Ureter (tissue), 1 donor: Measurements from ENCODE around the gene SH3BGRL3. TPM values are rescaled to one million over a fixed set of nuclear protein-coding genes. Genes with fewer than 3 reads are reported as not detected.
"Not testable (repeated sequence)": the region's sequence is repeated elsewhere in the genome, so short reads cannot be mapped to it uniquely, and the experiment has no call there.

ENCODE experiments used
- DNase-seq: peaks from one replicate; pipeline ENCODE4 v3.0.0-alpha.2; 2020; ENCODE audit warnings: low spot score
- total RNA-seq: library from RNA; stranded (reverse); gene quantifications from one replicate; pipeline ENCODE4 v1.2.4, GENCODE V29; 2023
- donor health status: DM: yes; HTN: yes; CAD: no.

SH3BGRL3 gene
- total RNA-seq, 1 donor from 2014 or later, result 145 TPM

DNA sequence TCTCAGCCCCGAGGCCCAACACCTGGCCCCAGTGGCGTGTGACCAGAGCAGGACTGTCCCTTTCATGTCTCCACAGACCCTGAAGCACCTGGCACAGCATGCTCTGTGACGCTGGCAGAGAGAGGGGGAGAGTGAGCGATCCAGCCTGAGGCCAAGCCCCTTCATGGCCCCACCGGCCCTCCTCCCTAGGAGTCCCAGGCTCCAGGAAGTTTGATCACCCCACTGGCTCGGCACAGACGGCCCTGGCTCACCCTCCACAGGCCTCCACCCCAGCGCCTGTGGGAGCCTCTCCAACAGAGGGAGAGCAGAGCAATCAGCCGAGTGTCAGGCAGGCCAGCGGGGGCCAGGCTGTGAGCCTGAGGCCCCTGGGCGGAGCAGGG is 11.0 kb downstream of the SH3BGRL3 start:
- DNase-seq, result no peak

DNA sequence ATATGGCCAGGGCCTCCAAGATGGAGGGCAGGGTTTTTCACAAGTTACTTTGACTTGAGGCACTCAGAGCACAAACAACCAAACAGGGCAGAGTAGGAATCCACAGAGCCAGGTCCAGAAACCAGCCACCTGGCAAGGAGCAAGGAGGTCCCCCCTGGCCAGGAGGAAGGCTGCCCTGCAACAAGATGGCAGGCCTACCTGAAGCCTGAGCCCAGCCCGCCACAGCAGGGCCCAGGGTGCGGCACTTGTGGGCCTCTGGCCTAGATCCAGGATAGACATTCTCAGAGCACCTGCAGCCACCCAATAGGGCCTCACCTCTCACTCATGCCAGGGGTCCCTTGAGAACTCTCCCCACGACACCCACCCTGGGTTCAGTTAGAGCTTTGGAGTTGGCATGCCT is 11.5 kb downstream of the SH3BGRL3 start:
- DNase-seq, result no peak

DNA sequence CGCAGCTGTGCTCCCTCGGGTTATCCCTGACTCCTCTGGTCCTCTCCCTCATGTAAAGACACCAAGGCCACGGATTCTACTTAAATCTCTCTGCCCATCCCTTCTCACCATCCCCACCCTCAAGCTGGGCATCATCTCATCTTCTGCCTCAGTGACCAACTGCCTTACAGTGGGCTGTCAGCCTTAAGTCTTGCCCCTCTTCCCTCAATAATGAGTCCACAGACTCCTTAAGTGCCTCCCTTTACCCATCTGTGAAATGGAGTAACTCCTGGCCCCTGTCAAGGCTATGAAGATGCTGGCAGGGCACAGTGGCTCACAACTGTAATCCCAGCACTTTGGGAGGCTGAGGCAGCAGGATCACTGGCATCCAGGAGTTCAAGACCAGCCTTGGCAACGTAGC is 12.1 kb downstream of the SH3BGRL3 start:
- DNase-seq, result no peak

DNA sequence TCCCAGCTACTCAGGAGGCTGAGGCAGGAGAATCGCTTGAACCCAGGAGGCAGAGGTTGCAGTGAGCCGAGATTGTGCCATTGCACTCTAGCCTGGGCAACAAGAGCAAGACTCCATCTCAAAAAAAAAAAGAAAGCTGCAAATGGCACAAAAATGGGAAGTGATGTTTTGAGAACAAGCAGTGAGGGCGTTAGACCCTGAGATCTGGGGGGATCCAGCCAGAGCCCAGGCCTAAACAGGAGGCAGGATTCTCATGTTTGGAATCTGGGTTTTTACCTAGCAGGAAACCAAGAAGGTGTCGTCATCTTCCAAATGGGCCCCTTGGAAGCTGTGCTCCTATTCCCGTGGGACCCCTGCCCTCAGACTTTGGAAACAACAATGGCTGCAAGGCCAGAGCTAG is 12.8 kb downstream of the SH3BGRL3 start:
- DNase-seq, result not testable (repeated sequence)

DNA sequence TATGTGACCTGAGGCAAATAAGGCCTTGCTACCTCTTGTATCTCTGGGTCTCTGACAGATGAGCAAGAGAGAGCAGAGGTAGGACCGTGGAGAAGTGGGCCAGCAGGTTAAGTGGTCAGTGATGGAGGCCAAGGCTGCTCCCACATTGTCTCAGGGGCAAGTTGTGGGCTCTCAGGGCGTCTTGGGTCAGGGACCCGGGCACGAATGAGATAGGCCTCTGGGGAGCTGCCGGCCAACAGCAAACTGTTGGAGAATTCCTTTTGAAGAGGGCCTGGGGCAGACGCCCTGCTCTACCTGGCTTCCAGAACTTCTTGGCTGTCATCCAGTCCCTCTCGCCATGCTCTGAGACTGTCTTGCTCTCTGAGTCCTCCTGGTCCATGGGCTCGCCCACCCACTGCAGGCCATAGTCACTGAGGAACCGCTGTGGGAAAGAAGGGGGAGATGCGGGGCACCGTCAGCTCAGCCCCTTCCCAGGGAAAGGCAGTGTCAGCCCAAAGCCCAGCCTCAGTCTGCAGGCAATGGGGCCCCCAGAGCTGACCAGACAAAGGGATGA is 14.1 kb downstream of the SH3BGRL3 start:
- no peak for DNase-seq

DNA sequence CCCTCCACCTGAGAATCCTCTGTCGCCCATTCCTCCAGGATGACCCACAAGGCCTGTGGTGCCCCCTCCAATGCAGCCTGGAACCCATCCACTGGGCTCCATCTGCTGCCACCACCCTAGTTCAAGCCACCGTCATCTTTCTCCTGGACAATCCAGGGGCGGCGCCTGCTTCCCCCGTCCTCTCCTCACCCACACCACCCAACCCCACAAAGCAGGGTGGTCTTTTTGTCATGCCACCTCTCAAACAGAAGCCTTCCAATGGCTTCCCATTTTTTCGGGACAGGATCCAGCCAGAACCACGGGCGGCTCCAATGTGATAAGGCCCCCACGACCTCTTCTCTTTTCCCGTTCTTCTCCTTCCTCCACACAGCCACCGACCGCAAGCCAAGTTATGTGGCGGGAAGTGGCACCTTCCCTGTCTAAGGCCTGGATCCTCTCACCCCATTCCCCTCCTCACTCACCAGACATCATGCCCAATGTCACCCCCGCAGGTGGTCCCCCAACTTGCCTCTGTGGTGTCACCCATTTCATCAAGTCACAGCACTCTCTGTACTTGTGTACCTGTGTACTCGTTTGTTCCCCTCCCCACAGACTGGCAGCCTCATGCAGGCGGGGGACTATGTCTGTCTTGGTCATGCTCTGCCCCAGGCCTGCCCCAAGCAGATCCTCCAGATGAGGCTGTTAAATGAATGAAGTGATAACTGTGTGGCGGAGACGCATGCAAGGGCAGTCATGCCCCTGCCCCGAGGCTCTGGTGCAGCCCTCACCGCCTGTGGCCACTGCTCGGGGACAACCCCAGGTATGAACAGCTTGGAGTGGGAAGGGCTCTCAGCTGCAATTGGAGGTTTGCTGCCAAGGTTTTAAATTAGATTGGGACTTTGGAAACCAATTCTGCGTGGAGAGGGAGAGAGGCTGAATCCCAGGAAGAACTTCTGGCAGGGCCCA is 15.6 kb downstream of the SH3BGRL3 start:
- no peak for DNase-seq

DNA sequence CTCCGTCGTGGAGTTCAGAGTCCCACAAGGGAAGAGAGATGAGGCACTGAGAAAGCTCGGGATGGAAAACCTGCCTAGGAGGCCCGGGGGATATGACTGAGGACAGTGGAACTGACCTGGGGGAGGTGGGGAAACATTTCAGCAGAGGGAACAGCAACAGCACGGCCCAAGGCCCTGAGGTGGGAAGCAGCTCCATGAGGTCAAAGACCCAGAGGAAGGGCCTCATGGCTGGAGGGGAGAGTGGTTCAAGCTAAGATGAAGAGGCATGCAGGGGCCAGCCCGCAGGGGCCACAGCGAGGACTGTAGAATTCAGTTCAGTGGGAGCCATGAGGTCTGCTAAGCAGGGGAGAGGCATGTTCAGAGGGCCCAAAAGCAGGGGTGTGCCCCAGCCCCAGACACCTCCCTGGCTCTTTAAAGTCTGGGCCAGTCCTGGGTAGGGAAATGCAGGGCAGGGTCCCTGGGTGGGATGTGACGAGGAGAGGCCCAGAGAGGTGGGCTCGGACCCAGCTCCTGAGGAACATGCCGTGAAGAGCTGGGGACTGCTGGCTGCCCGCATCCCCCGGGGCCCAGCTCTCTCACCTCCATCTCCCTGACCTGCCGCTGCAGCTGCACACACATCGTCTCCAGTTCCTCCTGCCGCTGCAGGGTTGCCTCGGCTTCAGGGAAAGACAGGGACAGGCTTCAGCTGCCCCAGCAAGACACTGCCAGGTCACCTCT is 16.6 kb downstream of the SH3BGRL3 start:
- no peak for DNase-seq

DNA sequence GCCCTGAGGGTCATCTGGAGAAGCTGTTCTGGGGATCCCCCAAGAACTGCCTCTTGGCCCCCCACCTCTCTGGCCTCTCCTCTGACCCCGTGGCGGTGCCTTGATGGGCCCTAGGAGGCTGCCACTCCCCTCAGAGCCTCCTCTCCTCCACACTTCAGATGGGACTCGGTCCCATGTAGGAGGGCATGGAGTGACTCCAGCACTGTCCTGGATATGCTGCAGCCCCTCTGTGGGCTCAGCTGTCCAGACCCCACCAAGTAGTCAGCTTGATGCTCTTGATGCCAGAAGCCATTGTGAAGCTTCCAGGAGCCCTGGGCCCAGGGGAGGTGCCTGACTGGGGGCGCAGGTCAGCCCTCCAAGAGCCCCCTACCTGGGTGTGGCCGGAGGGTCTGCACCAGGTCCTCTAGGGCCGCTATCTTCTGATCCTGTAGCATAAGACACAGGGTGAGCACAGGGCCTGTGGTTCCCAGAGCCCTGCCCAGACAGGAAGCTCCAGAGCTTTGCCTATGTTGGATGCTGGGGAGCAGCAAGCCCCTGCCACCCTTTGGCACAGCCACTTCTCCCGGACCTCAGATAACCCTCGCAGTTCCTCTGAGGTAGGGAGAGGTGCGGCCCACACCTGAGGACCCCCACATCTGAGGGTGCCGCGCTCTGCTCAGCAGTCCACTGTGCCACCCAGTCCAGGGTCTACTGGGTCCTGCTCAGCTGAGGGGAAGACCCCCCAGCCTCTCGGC is 17.3 kb downstream of the SH3BGRL3 start:
- no peak for DNase-seq

DNA sequence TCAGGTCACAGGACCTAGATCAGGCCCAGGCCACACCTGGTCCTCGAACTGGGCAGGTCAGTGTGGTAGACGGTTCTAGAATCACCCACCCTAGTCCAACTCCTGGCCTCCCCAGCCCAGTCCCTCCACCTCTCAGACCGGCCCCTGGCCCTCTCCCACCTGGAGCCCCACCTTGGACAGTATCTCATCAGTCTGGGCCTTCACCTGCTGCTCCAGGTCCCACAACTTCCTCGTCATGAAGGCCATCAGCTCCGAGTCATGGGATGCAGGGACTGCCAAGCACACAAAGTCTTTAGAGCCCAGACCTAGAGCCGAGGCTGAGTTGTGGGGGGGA is 17.9 kb downstream of the SH3BGRL3 start:
- DNase-seq, result no peak

DNA sequence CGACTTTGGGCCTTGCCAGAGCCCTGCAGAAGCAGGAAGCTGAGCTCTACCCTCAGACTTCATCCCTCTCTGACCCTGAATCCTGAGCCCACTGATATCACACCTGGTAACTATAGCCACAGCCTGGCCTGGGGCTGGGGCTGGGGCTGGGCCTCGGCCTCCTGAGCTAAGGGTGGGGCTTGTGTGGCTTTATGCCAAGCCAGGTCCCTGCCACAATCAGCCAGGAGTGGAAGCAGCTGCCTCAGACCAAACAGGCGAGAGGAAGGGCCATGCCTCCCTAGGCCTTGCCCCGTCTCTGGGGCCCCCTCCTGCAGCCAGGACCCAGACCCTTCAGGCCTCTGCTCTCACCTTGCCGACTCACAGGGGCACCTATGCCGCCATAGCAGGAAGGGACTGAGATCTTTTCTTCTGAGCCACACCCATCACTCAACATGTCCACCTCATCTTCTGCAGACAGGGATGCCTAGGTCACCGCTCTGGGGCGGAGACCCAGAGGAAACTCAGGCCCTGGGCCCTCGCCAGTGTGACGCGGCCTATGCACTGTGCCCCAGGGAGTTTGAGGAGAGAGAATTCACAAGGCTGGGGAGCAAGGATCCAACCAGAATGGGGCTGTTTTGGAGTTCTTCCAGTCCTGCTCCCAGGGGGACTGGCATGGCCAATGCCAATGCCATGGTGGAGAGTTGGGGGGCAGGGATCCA is 20.8 kb downstream of the SH3BGRL3 start:
- DNase-seq, result no peak

DNA sequence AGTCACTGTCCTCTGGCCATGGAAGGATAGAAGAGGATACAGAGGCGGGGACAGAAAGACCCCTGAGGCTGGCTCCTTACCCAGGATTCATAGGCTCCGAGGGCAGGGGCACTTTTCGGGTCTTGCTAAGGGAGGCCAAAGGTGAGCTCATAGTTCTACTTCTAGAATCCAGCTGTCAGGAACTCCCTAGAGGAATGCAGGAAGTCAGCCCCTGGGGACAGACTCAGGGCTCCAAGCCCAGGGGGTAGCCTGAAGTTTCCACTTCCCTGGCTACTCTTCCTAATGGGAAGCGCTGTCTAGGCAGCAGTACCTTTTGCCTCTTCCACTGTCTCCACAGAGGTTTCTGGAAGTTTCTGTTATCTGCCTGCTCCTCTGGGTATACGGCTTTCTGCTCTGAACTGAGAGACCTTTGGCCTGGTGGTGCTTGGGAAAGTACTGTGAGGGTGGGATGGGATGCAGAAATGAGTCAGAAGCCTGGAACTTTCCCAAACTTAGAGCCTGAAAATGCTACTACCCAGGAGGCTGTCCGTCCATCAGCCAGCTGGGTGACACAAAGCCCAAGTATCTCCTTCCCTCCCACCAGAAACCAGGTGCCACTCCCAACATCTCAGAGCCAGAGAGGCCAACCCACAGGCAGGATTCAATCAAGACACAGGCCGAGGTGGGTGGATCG is 23.0 kb downstream of the SH3BGRL3 start:
- DNase-seq, result no peak

DNA sequence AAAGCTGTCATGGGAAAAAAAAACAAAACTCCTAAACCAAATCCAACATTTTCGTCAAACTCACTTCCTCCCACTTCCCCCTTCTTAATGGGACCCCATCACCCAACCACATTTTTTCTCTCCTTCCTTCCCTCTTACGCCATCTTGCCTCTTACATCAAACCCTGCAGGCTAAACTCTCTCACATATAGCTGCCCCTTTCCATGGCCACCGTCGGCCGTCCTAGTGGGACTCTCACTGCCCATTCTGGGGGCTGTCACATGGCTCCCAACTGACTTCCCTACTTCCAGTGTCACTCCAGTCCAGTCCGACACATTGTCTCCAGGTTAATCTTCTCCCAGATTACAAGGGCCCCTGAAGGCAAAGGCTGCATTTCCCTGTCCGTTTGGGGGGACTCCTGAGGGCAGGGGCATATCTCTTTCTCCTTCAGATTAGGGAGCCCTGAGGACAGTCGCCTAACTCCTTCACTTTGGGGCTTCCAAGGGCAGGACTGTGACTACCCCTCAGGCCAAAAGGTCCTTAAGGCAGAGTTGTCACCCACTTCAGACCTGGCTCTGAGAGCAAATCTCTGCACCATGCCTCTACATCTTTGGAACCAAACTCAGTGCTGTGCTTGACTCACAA is 25.9 kb downstream of the SH3BGRL3 start:
- no peak for DNase-seq

DNA sequence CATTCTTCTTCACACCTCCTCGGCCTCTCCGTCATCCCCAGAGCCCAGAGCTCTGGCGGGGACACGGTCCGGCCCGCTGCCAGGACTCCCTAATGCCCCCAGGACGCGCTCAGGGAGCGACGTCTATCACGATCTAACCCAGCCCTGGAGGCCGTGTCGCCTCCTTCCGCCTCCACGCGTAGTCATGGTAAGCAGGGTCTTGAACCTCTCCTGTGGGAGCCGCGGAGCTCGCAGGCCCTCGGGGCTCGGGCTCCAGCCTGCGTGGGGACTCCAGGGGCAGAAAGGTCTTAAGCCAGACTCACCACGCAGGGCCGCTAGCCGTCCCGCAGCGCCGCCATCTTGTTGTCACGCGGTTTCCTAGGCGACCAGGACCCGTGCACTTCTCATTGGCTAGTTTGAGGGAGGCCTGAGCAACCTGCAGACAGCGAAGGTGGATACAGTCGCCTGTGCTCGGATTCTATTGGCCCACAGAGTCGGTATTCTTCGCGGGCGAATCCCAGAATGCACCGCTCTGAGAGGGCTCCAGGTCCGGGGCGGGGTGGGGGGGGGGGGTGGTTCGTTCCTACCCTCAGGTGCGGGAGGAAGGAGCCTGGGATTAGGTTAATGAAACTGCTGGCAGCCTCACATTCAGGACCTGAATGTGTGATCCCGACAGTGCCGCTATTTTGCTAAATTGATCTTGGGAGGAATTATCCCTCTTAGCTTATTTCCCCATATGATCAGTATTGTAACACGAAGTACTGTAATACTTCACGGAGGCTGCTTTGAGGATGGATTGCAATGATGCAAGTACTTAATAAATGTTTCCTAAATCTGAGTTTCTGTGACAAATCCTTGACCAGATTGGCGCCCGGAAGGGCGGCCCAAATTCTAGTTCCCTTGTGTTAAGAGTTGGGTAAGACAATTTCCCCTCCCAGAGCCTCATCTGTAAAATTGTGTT is 26.7 kb downstream of the SH3BGRL3 start, which contains the start of gene UBXN11:
Gene UBXN11, minus strand, starts transcription at position 347 of the 940 bp plus-strand sequence. CDS start 3,753 bp downstream, outside the sequence.
- peak; percentile 93 for DNase-seq

DNA sequence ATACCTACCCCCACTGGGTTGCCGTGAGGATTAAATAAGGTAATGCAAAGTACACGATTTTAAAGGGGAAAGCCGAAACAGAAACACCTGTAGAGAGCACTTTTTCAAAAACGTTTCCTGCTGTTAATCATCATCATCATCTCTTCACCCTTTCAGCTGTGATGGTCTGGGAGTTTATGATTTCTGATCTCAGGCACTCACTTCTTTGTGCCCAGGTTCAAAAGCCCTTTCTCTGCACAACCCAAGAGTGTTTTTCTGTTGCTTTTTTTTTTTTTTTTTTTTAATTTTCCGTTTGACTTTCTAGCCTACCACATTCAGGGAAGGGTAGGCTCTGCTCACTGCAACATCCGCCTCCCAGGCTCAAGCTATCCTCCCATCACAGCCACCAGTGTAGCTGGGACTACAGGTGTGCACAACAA is 27.5 kb downstream of the SH3BGRL3 start:
- DNase-seq, result no peak

DNA sequence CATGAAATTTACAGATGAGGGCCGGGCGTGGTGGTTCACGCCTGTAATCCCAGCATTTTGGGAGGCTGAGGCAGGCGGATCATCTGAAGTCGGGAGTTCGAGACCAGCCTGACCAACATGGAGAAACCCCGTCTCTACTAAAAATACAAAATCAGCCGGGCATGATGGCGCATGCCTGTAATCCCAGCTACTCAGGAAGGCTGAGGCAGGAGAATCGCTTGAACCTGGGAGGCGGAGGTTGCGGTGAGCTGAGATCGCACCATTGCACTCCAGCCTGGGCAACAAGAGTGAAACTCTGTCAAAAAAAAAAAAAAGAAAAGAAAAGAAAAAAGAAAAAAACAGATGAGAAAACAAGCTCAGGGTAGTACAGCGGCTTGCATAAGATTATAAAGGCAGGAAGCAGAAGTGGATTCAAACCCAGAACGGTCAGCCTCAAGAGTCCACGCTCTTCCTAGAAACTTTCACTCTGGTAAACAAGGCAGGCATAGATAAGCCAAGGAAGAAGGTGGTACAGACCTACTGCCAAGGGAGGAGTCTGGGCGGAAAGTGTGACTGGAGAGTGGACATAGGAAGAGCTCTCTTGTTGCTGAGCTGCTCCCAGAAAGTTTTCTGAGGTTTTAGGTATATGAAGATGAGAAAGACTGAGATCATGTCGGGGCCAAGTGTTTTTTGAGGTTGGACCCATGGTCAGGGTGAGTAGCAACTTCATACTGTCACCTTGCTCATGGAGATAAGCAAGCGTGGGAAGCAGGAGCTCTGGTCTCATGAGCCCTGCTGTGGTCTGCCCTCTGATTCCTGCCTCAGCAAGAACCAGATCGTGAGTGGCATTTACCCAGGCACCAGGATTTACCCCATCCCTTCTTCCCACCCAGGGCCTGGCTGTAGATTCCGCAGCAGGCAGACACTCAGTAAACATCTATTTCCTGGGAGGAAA is 28.3 kb downstream of the SH3BGRL3 start:
- not testable (repeated sequence) for DNase-seq

DNA sequence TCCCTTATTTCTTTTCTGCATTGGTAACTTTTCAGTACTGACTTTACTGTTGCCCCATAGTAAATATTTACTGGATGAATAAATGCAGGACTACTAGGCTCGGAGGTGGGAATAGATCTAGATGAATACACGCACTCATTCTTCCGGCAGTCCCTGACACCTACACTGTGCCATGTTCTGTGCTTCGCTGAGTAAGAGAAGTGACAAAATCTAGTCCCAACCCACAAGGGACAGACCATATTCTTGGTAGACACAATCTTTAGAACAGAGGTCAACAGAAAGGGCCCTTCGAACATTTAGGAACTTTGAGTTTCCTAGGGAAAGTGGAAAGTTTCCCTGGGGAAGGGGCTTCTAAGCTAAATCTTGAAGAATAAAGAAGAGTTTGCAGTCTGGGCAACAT is 34.6 kb downstream of the SH3BGRL3 start:
- no peak for DNase-seq

DNA sequence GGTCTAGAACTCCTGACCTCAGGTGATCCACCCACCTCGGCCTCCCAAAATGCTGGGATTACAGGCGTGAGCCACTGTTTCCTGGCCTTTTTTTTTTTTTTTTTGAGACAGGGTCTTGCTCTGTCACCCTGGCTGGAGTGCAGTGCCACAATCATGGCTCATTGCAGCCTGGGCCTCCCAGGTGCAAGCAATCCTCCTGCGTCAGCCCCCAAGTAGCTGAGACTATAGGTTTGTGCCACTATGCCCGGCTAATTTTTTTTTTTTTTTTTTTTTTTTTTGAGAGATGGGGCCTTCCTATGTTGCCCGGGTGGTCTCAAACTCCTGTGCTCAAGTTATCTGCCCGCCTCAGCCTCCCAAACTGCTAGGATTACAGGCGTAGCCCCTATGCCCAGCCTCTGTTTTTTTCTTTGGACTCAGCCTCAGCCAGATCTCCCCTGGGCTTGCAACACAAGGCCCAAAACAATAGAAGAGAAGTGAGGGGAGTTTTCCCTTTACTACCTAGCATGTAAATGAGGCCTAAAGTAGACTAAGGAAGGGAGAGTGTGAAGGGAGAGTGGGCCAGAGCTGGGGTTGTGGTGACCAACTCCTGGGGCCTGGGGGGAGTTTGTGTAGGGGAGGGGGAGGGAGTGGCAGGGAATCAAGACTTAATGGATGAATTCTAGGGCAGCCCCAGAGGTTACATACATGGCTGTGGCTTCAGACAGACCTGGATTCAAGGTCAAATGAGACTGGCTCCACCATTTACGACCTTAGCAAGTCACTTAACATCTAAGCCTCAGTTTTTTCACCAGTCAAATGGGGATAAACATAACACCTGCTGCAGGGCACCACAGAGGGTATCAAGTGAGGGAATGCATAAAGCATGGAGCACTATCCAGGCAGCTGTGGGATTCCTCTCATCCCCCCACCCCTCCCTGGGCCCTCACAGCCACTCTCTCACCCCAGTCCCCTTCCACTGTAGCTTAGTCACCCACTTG is 36.3 kb downstream of the SH3BGRL3 start:
- no peak for DNase-seq
